ENCODE measurements around the gene WDR70.

WDR70 gene

GRCh38 chr5:37767251-37767650 lies 388.1 kb downstream of the WDR70 start:
- no peak overlapping the region for H3K4me2 ChIP-seq (ENCODE audit: low read length)
- H3K79me2 ChIP-seq (ENCODE audit: control insufficient read depth, insufficient read depth, low read length, poor library complexity), result peaks cover 3% of the 10 kb centered on the region
- DNase-seq, result no peak
- H2BK5ac ChIP-seq (ENCODE audit: low read depth, low read length, poor library complexity), result no peak overlapping the region
- peaks cover 15% of the 10 kb centered on the region for H3K79me1 ChIP-seq (ENCODE audit: low read length)
- no peak overlapping the region for H3K23ac ChIP-seq (ENCODE audit: low read length)
- H3K4me3 ChIP-seq (ENCODE audit: low read depth, low read length), result no peak overlapping the region
- no peak overlapping the region for H2AFZ ChIP-seq (ENCODE audit: insufficient read depth, low read length, poor library complexity)
- H2AK5ac ChIP-seq (ENCODE audit: low read length), result no peak overlapping the region
- no peaks in the 10 kb centered on the region for H3K27me3 ChIP-seq (ENCODE audit: insufficient read depth, low read length)
- H3K4ac ChIP-seq (ENCODE audit: low read depth, low read length), result no peak overlapping the region
- H3K4me1 ChIP-seq (ENCODE audit: control insufficient read depth in 1 of 2, insufficient read depth in 2 of 2, low read length in 2 of 2), result peaks cover 10 to 16% of the 10 kb centered on the region in 2 experiments
- H3K9me3 ChIP-seq (ENCODE audit: insufficient read depth, low read depth, low read length), result no peaks in the 10 kb centered on the region
- no peak overlapping the region for H2BK12ac ChIP-seq (ENCODE audit: low read length)
- no peak overlapping the region for H2BK120ac ChIP-seq (ENCODE audit: insufficient read depth, low read length, poor library complexity)
- no peak overlapping the region for H3K18ac ChIP-seq (ENCODE audit: low read length)
- no peak overlapping the region for H4K91ac ChIP-seq (ENCODE audit: low read depth, low read length)
- no peak overlapping the region for H3K9ac ChIP-seq (ENCODE audit: low read length)
- H4K8ac ChIP-seq (ENCODE audit: low read depth, low read length), result no peak overlapping the region
- no peak overlapping the region for H4K12ac ChIP-seq (ENCODE audit: low read depth, low read length)
- WGBS (ENCODE audit: extremely low coverage, insufficient coverage, insufficient read length), result no CpG with 5 or more reads among the region's 3 CpGs
- no peak overlapping the region for H3K27ac ChIP-seq (ENCODE audit: low read depth, low read length)
- H3K14ac ChIP-seq (ENCODE audit: low read length), result no peak overlapping the region
- no peaks in the 10 kb centered on the region for H3K36me3 ChIP-seq (ENCODE audit: control insufficient read depth in 1 of 2, insufficient read depth in 2 of 2, low read length in 2 of 2)

GRCh38 chr5:37767961-37768360 lies 388.8 kb downstream of the WDR70 start:
- no peak overlapping the region for H4K12ac ChIP-seq (ENCODE audit: low read depth, low read length)
- no peak overlapping the region for H4K8ac ChIP-seq (ENCODE audit: low read depth, low read length)
- no peak overlapping the region for H2AK5ac ChIP-seq (ENCODE audit: low read length)
- no peak for DNase-seq
- no peak overlapping the region for H2AFZ ChIP-seq (ENCODE audit: insufficient read depth, low read length, poor library complexity)
- H3K18ac ChIP-seq (ENCODE audit: low read length), result no peak overlapping the region
- H3K4ac ChIP-seq (ENCODE audit: low read depth, low read length), result no peak overlapping the region
- no peak overlapping the region for H3K9ac ChIP-seq (ENCODE audit: low read length)
- H2BK12ac ChIP-seq (ENCODE audit: low read length), result no peak overlapping the region
- H3K79me2 ChIP-seq (ENCODE audit: control insufficient read depth, insufficient read depth, low read length, poor library complexity), result peaks cover 4% of the 10 kb centered on the region
- peaks cover 20% of the 10 kb centered on the region for H3K79me1 ChIP-seq (ENCODE audit: low read length)
- no peak overlapping the region for H3K23ac ChIP-seq (ENCODE audit: low read length)
- H3K4me1 ChIP-seq (ENCODE audit: control insufficient read depth in 1 of 2, insufficient read depth in 2 of 2, low read length in 2 of 2), result peaks cover 14 to 21% of the 10 kb centered on the region in 2 experiments
- no peak overlapping the region for H3K14ac ChIP-seq (ENCODE audit: low read length)
- H4K91ac ChIP-seq (ENCODE audit: low read depth, low read length), result no peak overlapping the region
- WGBS (ENCODE audit: extremely low coverage, insufficient coverage, insufficient read length), result no CpG with 5 or more reads among the region's 4 CpGs
- H2BK120ac ChIP-seq (ENCODE audit: insufficient read depth, low read length, poor library complexity), result no peak overlapping the region
- no peak overlapping the region for H2BK5ac ChIP-seq (ENCODE audit: low read depth, low read length, poor library complexity)
- no peaks in the 10 kb centered on the region for H3K27me3 ChIP-seq (ENCODE audit: insufficient read depth, low read length)
- no peak overlapping the region for H3K4me2 ChIP-seq (ENCODE audit: low read length)
- H3K27ac ChIP-seq (ENCODE audit: low read depth, low read length), result no peak overlapping the region
- no peaks in the 10 kb centered on the region for H3K9me3 ChIP-seq (ENCODE audit: insufficient read depth, low read depth, low read length)
- no peak overlapping the region for H3K4me3 ChIP-seq (ENCODE audit: low read depth, low read length)
- no peaks in the 10 kb centered on the region for H3K36me3 ChIP-seq (ENCODE audit: control insufficient read depth in 1 of 2, insufficient read depth in 2 of 2, low read length in 2 of 2)

GRCh38 chr5:37768371-37768770 lies 389.3 kb downstream of the WDR70 start:
- H3K4me1 ChIP-seq (ENCODE audit: control insufficient read depth in 1 of 2, insufficient read depth in 2 of 2, low read length in 2 of 2), result peaks cover 14 to 19% of the 10 kb centered on the region in 2 experiments
- peaks cover 4% of the 10 kb centered on the region for H3K79me2 ChIP-seq (ENCODE audit: control insufficient read depth, insufficient read depth, low read length, poor library complexity)
- H4K8ac ChIP-seq (ENCODE audit: low read depth, low read length), result no peak overlapping the region
- H3K14ac ChIP-seq (ENCODE audit: low read length), result no peak overlapping the region
- H2BK120ac ChIP-seq (ENCODE audit: insufficient read depth, low read length, poor library complexity), result no peak overlapping the region
- H3K27ac ChIP-seq (ENCODE audit: low read depth, low read length), result no peak overlapping the region
- no peak overlapping the region for H4K12ac ChIP-seq (ENCODE audit: low read depth, low read length)
- no peak overlapping the region for H3K4ac ChIP-seq (ENCODE audit: low read depth, low read length)
- no peak overlapping the region for H2AK5ac ChIP-seq (ENCODE audit: low read length)
- no peak overlapping the region for H2AFZ ChIP-seq (ENCODE audit: insufficient read depth, low read length, poor library complexity)
- no peak overlapping the region for H2BK5ac ChIP-seq (ENCODE audit: low read depth, low read length, poor library complexity)
- H3K23ac ChIP-seq (ENCODE audit: low read length), result no peak overlapping the region
- no peak overlapping the region for H3K9ac ChIP-seq (ENCODE audit: low read length)
- no peak overlapping the region for H3K4me3 ChIP-seq (ENCODE audit: low read depth, low read length)
- no peak overlapping the region for H3K18ac ChIP-seq (ENCODE audit: low read length)
- H3K4me2 ChIP-seq (ENCODE audit: low read length), result no peak overlapping the region
- no peaks in the 10 kb centered on the region for H3K9me3 ChIP-seq (ENCODE audit: insufficient read depth, low read depth, low read length)
- H2BK12ac ChIP-seq (ENCODE audit: low read length), result no peak overlapping the region
- H3K36me3 ChIP-seq (ENCODE audit: control insufficient read depth in 1 of 2, insufficient read depth in 2 of 2, low read length in 2 of 2), result no peaks in the 10 kb centered on the region
- H3K79me1 ChIP-seq (ENCODE audit: low read length), result peaks cover 21% of the 10 kb centered on the region
- no peak overlapping the region for H4K91ac ChIP-seq (ENCODE audit: low read depth, low read length)
- no peaks in the 10 kb centered on the region for H3K27me3 ChIP-seq (ENCODE audit: insufficient read depth, low read length)
- DNase-seq, result no peak

GRCh38 chr5:37769108-37769507 lies 390.0 kb downstream of the WDR70 start:
- Histone ChIP-seq H3K4ac (ENCODE audit: low read depth, low read length) (no peak overlapping the region), H2BK5ac (ENCODE audit: low read depth, low read length, poor library complexity) (no peak overlapping the region)
- no CpG with 5 or more reads among the region's 4 CpGs for WGBS (ENCODE audit: extremely low coverage, insufficient coverage, insufficient read length)

More at GRCh38 chr5:37769108-37769507, 390.0 kb downstream of the WDR70 start:
- Histone ChIP-seq H3K4me2 (ENCODE audit: low read length) (no peak overlapping the region), H4K12ac (ENCODE audit: low read depth, low read length) (no peak overlapping the region), H3K4me3 (ENCODE audit: low read depth, low read length) (no peak overlapping the region), H3K27me3 (ENCODE audit: insufficient read depth, low read length) (no peaks in the 10 kb centered on the region), H3K14ac (ENCODE audit: low read length) (no peak overlapping the region), H3K36me3 (ENCODE audit: control insufficient read depth in 1 of 2, insufficient read depth in 2 of 2, low read length in 2 of 2) (no peaks in the 10 kb centered on the region), H2AFZ (ENCODE audit: insufficient read depth, low read length, poor library complexity) (no peak overlapping the region), H3K79me2 (ENCODE audit: control insufficient read depth, insufficient read depth, low read length, poor library complexity) (peaks cover 4% of the 10 kb centered on the region), H2BK120ac (ENCODE audit: insufficient read depth, low read length, poor library complexity) (peak overlapping the region; percentile 80), H3K4me1 (ENCODE audit: control insufficient read depth in 1 of 2, insufficient read depth in 2 of 2, low read length in 2 of 2) (peaks cover 14 to 18% of the 10 kb centered on the region in 2 experiments), H3K23ac (ENCODE audit: low read length) (no peak overlapping the region), H3K18ac (ENCODE audit: low read length) (no peak overlapping the region), H2AK5ac (ENCODE audit: low read length) (no peak overlapping the region), H4K8ac (ENCODE audit: low read depth, low read length) (no peak overlapping the region), H3K79me1 (ENCODE audit: low read length) (peaks cover 25% of the 10 kb centered on the region), H3K9ac (ENCODE audit: low read length) (no peak overlapping the region), H2BK12ac (ENCODE audit: low read length) (peak overlapping the region; percentile 89), H3K9me3 (ENCODE audit: insufficient read depth, low read depth, low read length) (no peaks in the 10 kb centered on the region), H3K27ac (ENCODE audit: low read depth, low read length) (no peak overlapping the region), H4K91ac (ENCODE audit: low read depth, low read length) (peak overlapping the region; percentile 53)
- no peak for DNase-seq
